Measurements from ENCODE around the gene EHD1.

GRCh38 chr11:64910451-64911093, 32.2 kb upstream of the EHD1 start:
- TF ChIP-seq BHLHE40 (IDR thresholded peaks at IDR 0.05; ENCODE audit: low read depth, low read length) (no peak), CTCF (conservative IDR thresholded peaks at IDR 0.05; ENCODE audit: low read depth, low read length) (no peak), POLR2A (IDR thresholded peaks at IDR 0.05; ENCODE audit: low read depth, low read length) (no peak), RAD21 (IDR thresholded peaks at IDR 0.05; ENCODE audit: low read length) (no peak), CHD1 (IDR thresholded peaks at IDR 0.05; ENCODE audit: low read depth, low read length) (no peak), RFX5 (IDR thresholded peaks at IDR 0.05; ENCODE audit: low read depth, low read length) (no peak), CEBPB (IDR thresholded peaks at IDR 0.05; ENCODE audit: low read depth, low read length) (no peak), FOS (IDR thresholded peaks at IDR 0.05; ENCODE audit: low read depth, low read length) (no peak), RCOR1 (IDR thresholded peaks at IDR 0.05; ENCODE audit: insufficient replicate concordance, low read length) (no peak), USF2 (IDR thresholded peaks at IDR 0.05; ENCODE audit: low read depth, low read length) (no peak), MXI1 (IDR thresholded peaks at IDR 0.05; ENCODE audit: borderline replicate concordance, low read depth, low read length) (no peak), MAFK (IDR thresholded peaks at IDR 0.05; ENCODE audit: low read depth, low read length) (no peak), MAZ (IDR thresholded peaks at IDR 0.05; ENCODE audit: borderline replicate concordance, low read depth, low read length) (no peak)

All from IMR-90 (cell line).